Measurements from ENCODE around the gene MEIKIN.

DNA sequence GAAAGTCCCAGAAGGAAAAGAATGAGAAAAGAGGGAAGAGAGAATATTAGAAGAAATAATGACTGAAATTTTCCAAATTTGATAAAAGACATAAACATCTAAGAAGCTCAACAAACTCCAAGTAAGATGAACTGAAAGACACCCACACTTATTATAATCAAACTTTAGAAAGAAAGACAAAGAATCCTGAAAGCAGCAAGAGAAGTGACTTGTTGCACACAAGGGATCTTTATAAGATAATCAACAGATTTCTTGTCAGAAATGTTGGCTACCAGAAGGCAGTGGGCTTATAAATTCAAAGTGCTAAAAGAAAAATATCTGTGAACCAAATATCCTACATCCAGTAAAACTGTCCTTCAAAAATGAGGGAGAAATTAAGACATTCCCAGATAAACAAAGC, 99.6 kb downstream of the MEIKIN start:
- TF ChIP-seq, protein P1, sequence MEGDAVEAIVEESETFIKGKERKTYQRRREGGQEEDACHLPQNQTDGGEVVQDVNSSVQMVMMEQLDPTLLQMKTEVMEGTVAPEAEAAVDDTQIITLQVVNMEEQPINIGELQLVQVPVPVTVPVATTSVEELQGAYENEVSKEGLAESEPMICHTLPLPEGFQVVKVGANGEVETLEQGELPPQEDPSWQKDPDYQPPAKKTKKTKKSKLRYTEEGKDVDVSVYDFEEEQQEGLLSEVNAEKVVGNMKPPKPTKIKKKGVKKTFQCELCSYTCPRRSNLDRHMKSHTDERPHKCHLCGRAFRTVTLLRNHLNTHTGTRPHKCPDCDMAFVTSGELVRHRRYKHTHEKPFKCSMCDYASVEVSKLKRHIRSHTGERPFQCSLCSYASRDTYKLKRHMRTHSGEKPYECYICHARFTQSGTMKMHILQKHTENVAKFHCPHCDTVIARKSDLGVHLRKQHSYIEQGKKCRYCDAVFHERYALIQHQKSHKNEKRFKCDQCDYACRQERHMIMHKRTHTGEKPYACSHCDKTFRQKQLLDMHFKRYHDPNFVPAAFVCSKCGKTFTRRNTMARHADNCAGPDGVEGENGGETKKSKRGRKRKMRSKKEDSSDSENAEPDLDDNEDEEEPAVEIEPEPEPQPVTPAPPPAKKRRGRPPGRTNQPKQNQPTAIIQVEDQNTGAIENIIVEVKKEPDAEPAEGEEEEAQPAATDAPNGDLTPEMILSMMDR (IDR thresholded peaks at IDR 0.05) = no peak
- TF ChIP-seq POLR2A (IDR thresholded peaks at IDR 0.05) = no peak

Measured in uterus (tissue), 2 donors.